ENCODE results near the gene TACC3.

- TF ChIP-seq FOXM1 (IDR thresholded peaks at IDR 0.05; ENCODE audit: borderline replicate concordance) (no peak), ELF4 (IDR thresholded peaks at IDR 0.05) (no peak), SP1 (IDR thresholded peaks at IDR 0.05) (no peak), BHLHE40 (IDR thresholded peaks at IDR 0.05; ENCODE audit: borderline replicate concordance) (no peak), TARDBP (IDR thresholded peaks at IDR 0.05) (no peak), PKNOX1 (IDR thresholded peaks at IDR 0.05) (no peak)
These were observed 38.5 kb upstream of the TACC3 start for GRCh38 chr4:1682860-1683259.

Measured in HEK293T (cell line).